ENCODE results near the gene ADAP1.

- TF ChIP-seq GATA3 (IDR thresholded peaks at IDR 0.05; ENCODE audit: low read depth, low read length) (no peak), GATA2 (IDR thresholded peaks at IDR 0.05; ENCODE audit: low read depth, low read length) (no peak)
Measured at GRCh38 chr7:874031-874749, 80.3 kb downstream of the ADAP1 start.

All from SH-SY5Y (cell line).